Measurements from ENCODE around the gene MSI1.

DNA sequence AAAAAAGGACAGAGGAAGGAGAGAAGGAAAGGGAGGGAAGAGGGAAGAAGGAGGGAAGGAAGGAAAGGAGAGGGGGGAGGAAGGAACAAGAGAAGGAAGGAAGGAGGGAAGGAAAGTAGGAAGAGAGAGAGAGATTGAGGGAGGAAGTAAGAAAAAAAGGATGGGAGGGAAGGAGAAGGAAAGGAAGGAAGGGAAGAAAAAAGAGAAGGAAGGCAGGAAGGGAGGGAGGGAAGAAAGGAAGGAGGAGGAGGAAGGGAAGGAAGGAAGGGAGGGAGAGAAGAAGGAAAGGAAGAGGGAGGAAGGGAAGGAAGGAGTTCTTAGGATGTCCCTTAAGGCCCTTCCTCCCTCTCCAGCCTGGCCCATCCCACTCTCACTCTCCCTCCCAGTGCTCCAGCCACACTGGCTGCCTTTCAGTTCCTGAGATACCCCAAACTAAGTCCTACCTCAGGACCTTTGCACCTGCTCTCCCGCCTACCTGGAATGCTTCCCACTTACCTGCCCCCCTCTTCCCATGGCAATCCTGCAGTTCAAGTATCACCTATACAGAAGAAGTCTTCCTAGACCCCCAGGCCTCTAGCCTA, 21.7 kb upstream of the MSI1 start:
- TF ChIP-seq, protein P1, sequence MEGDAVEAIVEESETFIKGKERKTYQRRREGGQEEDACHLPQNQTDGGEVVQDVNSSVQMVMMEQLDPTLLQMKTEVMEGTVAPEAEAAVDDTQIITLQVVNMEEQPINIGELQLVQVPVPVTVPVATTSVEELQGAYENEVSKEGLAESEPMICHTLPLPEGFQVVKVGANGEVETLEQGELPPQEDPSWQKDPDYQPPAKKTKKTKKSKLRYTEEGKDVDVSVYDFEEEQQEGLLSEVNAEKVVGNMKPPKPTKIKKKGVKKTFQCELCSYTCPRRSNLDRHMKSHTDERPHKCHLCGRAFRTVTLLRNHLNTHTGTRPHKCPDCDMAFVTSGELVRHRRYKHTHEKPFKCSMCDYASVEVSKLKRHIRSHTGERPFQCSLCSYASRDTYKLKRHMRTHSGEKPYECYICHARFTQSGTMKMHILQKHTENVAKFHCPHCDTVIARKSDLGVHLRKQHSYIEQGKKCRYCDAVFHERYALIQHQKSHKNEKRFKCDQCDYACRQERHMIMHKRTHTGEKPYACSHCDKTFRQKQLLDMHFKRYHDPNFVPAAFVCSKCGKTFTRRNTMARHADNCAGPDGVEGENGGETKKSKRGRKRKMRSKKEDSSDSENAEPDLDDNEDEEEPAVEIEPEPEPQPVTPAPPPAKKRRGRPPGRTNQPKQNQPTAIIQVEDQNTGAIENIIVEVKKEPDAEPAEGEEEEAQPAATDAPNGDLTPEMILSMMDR (IDR thresholded peaks at IDR 0.05): no peak
- no peak for TF ChIP-seq POLR2A (IDR thresholded peaks at IDR 0.05)

All from body of pancreas (tissue), 4 donors.